Astrocyte (in vitro differentiated cells and primary cell): Measurements from ENCODE around the gene TFB1M. TPM values are rescaled to one million over a fixed set of nuclear protein-coding genes. Genes with fewer than 3 reads are reported as not detected.

Experiments used
- DNase-seq: peaks from one replicate; pipeline ENCODE4 v3.0.0-alpha.2; 2010; ENCODE audit warnings: low read depth
- FAIRE-seq: peaks from 2 replicates; lab custom pipeline; 2011; peaks lifted over from hg19 to GRCh38; lab: Jason Lieb, UNC
- H2AFZ ChIP-seq: 2 replicates; pipeline ENCODE4 v1.6.0; 2012; ENCODE audit warnings: low read depth, low read length, inconsistent platforms
- H3K27ac ChIP-seq: 2 replicates; pipeline ENCODE4 v1.5.1; 2011; ENCODE audit warnings: low read depth, low read length, inconsistent platforms
- H3K27me3 ChIP-seq: 2 replicates; pipeline ENCODE4 v1.6.0; 2011; ENCODE audit warnings: low read length, inconsistent platforms; ENCODE audit not compliant: insufficient read depth
- H3K36me3 ChIP-seq: 2 replicates; pipeline ENCODE4 v1.5.1; 2011; ENCODE audit warnings: low read length, inconsistent platforms; ENCODE audit not compliant: insufficient read depth
- H3K4me1 ChIP-seq: 2 replicates; pipeline ENCODE4 v1.5.1; 2011; ENCODE audit warnings: low read length, inconsistent platforms; ENCODE audit not compliant: insufficient read depth
- H3K4me2 ChIP-seq: 2 replicates; pipeline ENCODE4 v1.6.0; 2012; ENCODE audit warnings: low read length, inconsistent platforms
- H3K4me3 ChIP-seq: 2 replicates; pipeline ENCODE4 v1.5.1; 2011; ENCODE audit warnings: low read depth, mild to moderate bottlenecking, low read length, inconsistent platforms; ENCODE audit not compliant: insufficient read depth
- H3K79me2 ChIP-seq: 2 replicates; pipeline ENCODE4 v1.6.0; 2012; ENCODE audit warnings: mild to moderate bottlenecking, low read length, inconsistent platforms; ENCODE audit not compliant: insufficient read depth
- H3K9ac ChIP-seq: 2 replicates; pipeline ENCODE4 v1.6.0; 2012; ENCODE audit warnings: mild to moderate bottlenecking, low read length, inconsistent platforms
- H3K9me3 ChIP-seq: 2 replicates; pipeline ENCODE4 v1.5.1; 2012; ENCODE audit warnings: low read depth, mild to moderate bottlenecking, low read length, inconsistent platforms; ENCODE audit not compliant: insufficient read depth
- H4K20me1 ChIP-seq: 2 replicates; pipeline ENCODE4 v1.6.0; 2012; ENCODE audit warnings: low read length, inconsistent platforms; ENCODE audit not compliant: insufficient read depth
- H3K27ac Mint-ChIP-seq: one replicate; pipeline ENCODE4 v1.8.0; 2021; ENCODE audit warnings: mild to moderate bottlenecking, mixed read lengths; ENCODE audit not compliant: unreplicated experiment
- H3K27me3 Mint-ChIP-seq: one replicate; pipeline ENCODE4 v1.8.0; 2021; ENCODE audit warnings: low read depth, mixed read lengths; ENCODE audit not compliant: unreplicated experiment
- H3K36me3 Mint-ChIP-seq: one replicate; pipeline ENCODE4 v1.8.0; 2021; ENCODE audit warnings: low read depth, mixed read lengths; ENCODE audit not compliant: unreplicated experiment
- H3K4me1 Mint-ChIP-seq: one replicate; pipeline ENCODE4 v1.8.0; 2021; ENCODE audit warnings: low read depth, mixed read lengths; ENCODE audit not compliant: unreplicated experiment
- H3K4me3 Mint-ChIP-seq: one replicate; pipeline ENCODE4 v1.8.0; 2021; ENCODE audit warnings: mild to moderate bottlenecking, moderate library complexity, mixed read lengths; ENCODE audit not compliant: unreplicated experiment
- H3K9me3 Mint-ChIP-seq: one replicate; pipeline ENCODE4 v1.8.0; 2021; ENCODE audit warnings: mild to moderate bottlenecking, mixed read lengths; ENCODE audit not compliant: unreplicated experiment
- CTCF ChIP-seq: IDR thresholded peaks from 2 replicates; pipeline ENCODE4 v1.5.1; 2011; ENCODE audit warnings: low read depth, mild to moderate bottlenecking, inconsistent platforms, low read length, moderate library complexity; ENCODE audit not compliant: insufficient read depth
- EZH2 ChIP-seq: IDR thresholded peaks from 2 replicates; pipeline ENCODE4 v1.6.1; 2012; ENCODE audit warnings: mild to moderate bottlenecking, low read length, inconsistent platforms; ENCODE audit not compliant: insufficient read depth
- total RNA-seq: library from RNA; stranded (reverse); gene quantifications from 2 replicates; pipeline ENCODE4 v1.2.1, GENCODE V29; 2021

TFB1M gene
- total RNA-seq, 1 donor from 2014 or later: 24.1 TPM

DNA sequence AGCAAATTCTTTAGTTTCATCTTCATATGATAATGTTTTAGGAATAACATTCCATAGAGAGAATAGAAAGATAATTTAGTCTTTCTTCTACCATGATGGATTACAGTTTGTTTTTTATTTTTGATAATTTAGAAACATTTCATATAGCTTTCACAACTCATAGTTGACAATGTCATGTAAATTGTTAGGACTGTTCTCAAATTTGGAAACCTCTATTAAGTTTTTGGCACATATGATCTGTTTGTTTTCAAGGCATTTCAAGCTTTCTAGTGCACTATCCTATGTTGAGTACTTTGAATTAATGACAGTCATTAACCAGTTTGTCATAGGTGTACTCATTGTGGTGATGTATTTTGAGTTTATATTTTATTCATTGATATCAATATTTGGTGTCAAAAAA lies 10.7 kb upstream of the TFB1M start:
- Histone ChIP-seq H3K4me2 (no peak overlapping the region), H3K27me3 (no peaks in the 10 kb centered on the region), H2AFZ (no peak overlapping the region), H3K9me3 (no peaks in the 10 kb centered on the region), H4K20me1 (no peaks in the 10 kb centered on the region), H3K79me2 (no peaks in the 10 kb centered on the region), H3K27ac (no peak overlapping the region), H3K9ac (no peak overlapping the region), H3K4me3 (no peak overlapping the region), H3K4me1 (no peaks in the 10 kb centered on the region), H3K36me3 (no peaks in the 10 kb centered on the region)
- TF ChIP-seq CTCF (no peak), EZH2 (no peak)
- Mint-ChIP-seq H3K9me3 (no peaks in the 10 kb centered on the region), H3K27me3 (no peaks in the 10 kb centered on the region), H3K4me3 (no peak overlapping the region), H3K27ac (no peak overlapping the region), H3K36me3 (no peaks in the 10 kb centered on the region), H3K4me1 (peaks cover 9% of the 10 kb centered on the region)
- FAIRE-seq (no peak), DNase-seq (no peak)

GRCh38 chr6:155324172-155324571 lies 9.9 kb upstream of the TFB1M start:
- H3K27me3 Mint-ChIP-seq: no peaks in the 10 kb centered on the region
- TF ChIP-seq EZH2 (no peak), CTCF (no peak)
- Histone ChIP-seq H3K9me3 (no peaks in the 10 kb centered on the region), H3K27me3 (no peaks in the 10 kb centered on the region), H2AFZ (no peak overlapping the region), H3K4me2 (no peak overlapping the region), H3K27ac (no peak overlapping the region), H4K20me1 (no peaks in the 10 kb centered on the region), H3K4me1 (no peaks in the 10 kb centered on the region), H3K9ac (no peak overlapping the region), H3K36me3 (no peaks in the 10 kb centered on the region), H3K79me2 (no peaks in the 10 kb centered on the region), H3K4me3 (no peak overlapping the region)
- no peak overlapping the region for H3K27ac Mint-ChIP-seq
- no peaks in the 10 kb centered on the region for H3K36me3 Mint-ChIP-seq
- H3K4me3 Mint-ChIP-seq: no peak overlapping the region
- FAIRE-seq (no peak), DNase-seq (no peak)
- H3K4me1 Mint-ChIP-seq: peaks cover 9% of the 10 kb centered on the region
- H3K9me3 Mint-ChIP-seq: no peaks in the 10 kb centered on the region

- TF ChIP-seq EZH2 (no peak), CTCF (no peak)
- H2AFZ ChIP-seq: no peak overlapping the region
- DNase-seq (no peak), FAIRE-seq (no peak)
- no peaks in the 10 kb centered on the region for H3K9me3 ChIP-seq
- Mint-ChIP-seq H3K9me3 (no peaks in the 10 kb centered on the region), H3K27me3 (no peaks in the 10 kb centered on the region), H3K27ac (no peak overlapping the region), H3K36me3 (no peaks in the 10 kb centered on the region), H3K4me3 (no peak overlapping the region), H3K4me1 (peaks cover 1% of the 10 kb centered on the region)
- H3K27me3 ChIP-seq: no peaks in the 10 kb centered on the region
- no peak overlapping the region for H3K4me2 ChIP-seq
- H3K4me1 ChIP-seq: no peaks in the 10 kb centered on the region
- H3K4me3 ChIP-seq: no peak overlapping the region
- H4K20me1 ChIP-seq: no peaks in the 10 kb centered on the region
- H3K9ac ChIP-seq: no peak overlapping the region
- H3K79me2 ChIP-seq: no peaks in the 10 kb centered on the region
- H3K27ac ChIP-seq: no peak overlapping the region
- H3K36me3 ChIP-seq: no peaks in the 10 kb centered on the region
These were observed 5.6 kb upstream of the TFB1M start for GRCh38 chr6:155319902-155320301.
